Parathyroid adenoma (tissue), 2 donors: Measurements from ENCODE around the gene RIMS1.

Experiments
- H2AFZ ChIP-seq: fragments of 300-600 bp; sonication (generic); one replicate; pipeline ENCODE4 v1.7.0; 2017; ENCODE audit warnings: antibody characterized with exemption, mild to moderate bottlenecking
- H3K27ac ChIP-seq: fragments of 300-600 bp; sonication (generic); one replicate; pipeline ENCODE4 v1.7.0; 2017
- H3K27me3 ChIP-seq: fragments of 300-600 bp; sonication (generic); one replicate; pipeline ENCODE4 v1.7.0; 2017; ENCODE audit warnings: low read length; ENCODE audit not compliant: control insufficient read depth, insufficient read depth
- H3K36me3 ChIP-seq: fragments of 300-600 bp; sonication (generic); one replicate; pipeline ENCODE4 v1.7.0; 2017; ENCODE audit warnings: low read length; ENCODE audit not compliant: control insufficient read depth, insufficient read depth
- H3K4me1 ChIP-seq: fragments of 300-600 bp; sonication (generic); one replicate; pipeline ENCODE4 v1.7.0; 2017; ENCODE audit warnings: control low read depth
- H3K4me2 ChIP-seq: fragments of 300-600 bp; sonication (generic); one replicate; pipeline ENCODE4 v1.7.0; 2017; ENCODE audit warnings: low read length
- H3K4me3 ChIP-seq: fragments of 300-600 bp; sonication (generic); one replicate; pipeline ENCODE4 v1.7.0; 2017; ENCODE audit warnings: low read depth, low read length
- H3K79me2 ChIP-seq: fragments of 300-600 bp; sonication (generic); one replicate; pipeline ENCODE4 v1.7.0; 2017; ENCODE audit warnings: control low read depth
- H3K9ac ChIP-seq: fragments of 300-600 bp; sonication (generic); one replicate; pipeline ENCODE4 v1.7.0; 2017; ENCODE audit warnings: mild to moderate bottlenecking
- H3K9me3 ChIP-seq: fragments of 300-600 bp; sonication (generic); one replicate; pipeline ENCODE4 v1.7.0; 2017; ENCODE audit warnings: low read length; ENCODE audit not compliant: control insufficient read depth
- TF ChIP-seq, protein P1 (sequence below): fragments of 300-600 bp; sonication (generic); IDR thresholded peaks from one replicate; pipeline ENCODE4 v1.7.0; 2017; ENCODE audit warnings: antibody characterized with exemption, mild to moderate bottlenecking
- donor health status: primary hyperparathyroidism.

RIMS1 gene

DNA sequence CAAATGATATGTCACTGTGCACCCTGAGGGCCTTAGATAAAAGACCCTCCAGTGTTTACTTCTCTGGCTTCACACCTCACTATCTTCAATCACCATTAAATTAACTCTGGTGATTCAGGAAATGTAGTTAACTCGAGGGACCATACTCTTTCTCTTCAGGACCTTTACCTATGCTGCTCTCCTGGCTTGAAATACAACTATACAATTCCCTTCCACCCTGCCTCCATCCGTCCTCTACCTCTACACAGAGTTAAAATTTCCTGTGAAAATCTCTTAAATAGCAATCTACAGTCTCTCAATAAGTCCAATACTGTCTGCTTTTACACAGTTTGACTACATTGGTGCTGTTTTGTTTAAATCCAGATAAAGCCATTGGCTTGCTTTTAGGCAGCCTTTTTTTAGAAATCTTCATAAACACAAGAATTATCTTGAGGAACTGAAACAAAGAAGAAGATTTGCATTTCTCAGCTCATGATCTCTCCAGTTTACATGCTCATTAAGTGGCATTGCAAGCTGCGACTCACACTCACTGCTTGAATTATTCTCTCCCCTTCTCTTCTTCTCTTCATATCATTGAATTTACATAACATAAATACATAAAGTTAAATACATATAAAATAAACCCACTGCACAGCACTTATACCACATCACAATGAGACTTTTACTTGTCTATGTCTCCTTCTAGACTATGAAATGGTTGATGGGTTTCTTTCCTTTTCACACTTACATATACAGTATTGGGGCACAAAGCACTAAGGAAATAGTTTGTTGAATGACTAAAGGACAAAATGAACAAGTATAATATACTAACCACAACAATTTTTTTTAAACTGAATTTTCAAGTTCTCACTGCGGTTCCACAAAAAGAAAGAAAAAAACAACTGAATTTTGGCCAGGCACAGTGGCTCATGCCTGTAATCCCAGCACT is 496.5 kb downstream of the RIMS1 start:
- H2AFZ ChIP-seq = no peak overlapping the region
- no peak overlapping the region for H3K4me2 ChIP-seq
- H3K4me3 ChIP-seq = no peak overlapping the region
- H3K36me3 ChIP-seq = no peaks in the 10 kb centered on the region
- H3K79me2 ChIP-seq = no peaks in the 10 kb centered on the region
- H3K27me3 ChIP-seq = no peaks in the 10 kb centered on the region
- no peaks in the 10 kb centered on the region for H3K9me3 ChIP-seq
- TF ChIP-seq, protein P1, sequence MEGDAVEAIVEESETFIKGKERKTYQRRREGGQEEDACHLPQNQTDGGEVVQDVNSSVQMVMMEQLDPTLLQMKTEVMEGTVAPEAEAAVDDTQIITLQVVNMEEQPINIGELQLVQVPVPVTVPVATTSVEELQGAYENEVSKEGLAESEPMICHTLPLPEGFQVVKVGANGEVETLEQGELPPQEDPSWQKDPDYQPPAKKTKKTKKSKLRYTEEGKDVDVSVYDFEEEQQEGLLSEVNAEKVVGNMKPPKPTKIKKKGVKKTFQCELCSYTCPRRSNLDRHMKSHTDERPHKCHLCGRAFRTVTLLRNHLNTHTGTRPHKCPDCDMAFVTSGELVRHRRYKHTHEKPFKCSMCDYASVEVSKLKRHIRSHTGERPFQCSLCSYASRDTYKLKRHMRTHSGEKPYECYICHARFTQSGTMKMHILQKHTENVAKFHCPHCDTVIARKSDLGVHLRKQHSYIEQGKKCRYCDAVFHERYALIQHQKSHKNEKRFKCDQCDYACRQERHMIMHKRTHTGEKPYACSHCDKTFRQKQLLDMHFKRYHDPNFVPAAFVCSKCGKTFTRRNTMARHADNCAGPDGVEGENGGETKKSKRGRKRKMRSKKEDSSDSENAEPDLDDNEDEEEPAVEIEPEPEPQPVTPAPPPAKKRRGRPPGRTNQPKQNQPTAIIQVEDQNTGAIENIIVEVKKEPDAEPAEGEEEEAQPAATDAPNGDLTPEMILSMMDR = no peak
- no peaks in the 10 kb centered on the region for H3K4me1 ChIP-seq
- H3K9ac ChIP-seq = no peak overlapping the region
- H3K27ac ChIP-seq = no peak overlapping the region

DNA sequence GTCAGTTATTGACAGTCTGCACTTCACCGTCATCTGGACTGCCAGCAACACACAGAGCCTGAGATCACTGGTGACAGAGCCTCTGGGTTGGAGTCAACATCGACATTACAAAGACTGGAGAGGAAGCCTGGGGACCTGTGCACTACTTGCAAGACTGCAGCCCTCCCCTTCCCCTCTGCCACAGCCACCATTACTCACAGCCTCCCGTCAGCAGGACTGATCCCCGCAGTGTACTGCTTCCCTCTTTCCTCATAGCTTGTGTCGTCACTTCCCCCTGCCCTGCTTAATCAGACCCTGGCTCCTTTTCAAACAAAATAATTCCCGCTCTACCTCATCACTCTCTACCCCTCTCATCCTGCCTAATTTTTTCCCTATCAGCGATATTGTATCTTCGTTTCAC is 500.0 kb downstream of the RIMS1 start:
- Histone ChIP-seq H3K9me3 (no peaks in the 10 kb centered on the region), H3K9ac (no peak overlapping the region), H3K27ac (no peak overlapping the region), H2AFZ (no peak overlapping the region), H3K4me2 (no peak overlapping the region), H3K4me1 (no peaks in the 10 kb centered on the region), H3K79me2 (no peaks in the 10 kb centered on the region), H3K36me3 (no peaks in the 10 kb centered on the region), H3K4me3 (no peak overlapping the region), H3K27me3 (no peaks in the 10 kb centered on the region)
- TF ChIP-seq, protein P1 = no peak

DNA sequence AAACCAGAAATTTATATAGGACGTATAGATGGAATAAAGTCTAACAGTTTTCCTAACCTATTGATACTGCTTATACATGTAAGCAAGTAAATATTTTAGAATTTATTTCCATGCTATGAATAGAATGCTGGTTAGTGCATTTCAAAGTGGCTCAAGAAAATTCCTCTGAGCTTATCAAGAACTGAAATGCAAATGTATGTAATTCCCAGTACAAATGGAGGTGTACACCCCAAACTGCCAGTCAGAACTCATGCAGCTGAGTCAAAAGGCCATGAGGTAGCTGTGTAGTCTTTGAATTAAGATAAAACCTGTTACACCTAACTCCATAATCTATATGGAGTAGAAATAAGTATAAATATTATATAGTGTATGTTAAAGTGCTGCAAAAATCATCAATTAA is 503.3 kb downstream of the RIMS1 start:
- Histone ChIP-seq H2AFZ (no peak overlapping the region), H3K4me2 (no peak overlapping the region), H3K79me2 (no peaks in the 10 kb centered on the region), H3K9ac (no peak overlapping the region), H3K27ac (no peak overlapping the region), H3K4me3 (no peak overlapping the region), H3K9me3 (no peaks in the 10 kb centered on the region), H3K36me3 (no peaks in the 10 kb centered on the region), H3K27me3 (no peaks in the 10 kb centered on the region), H3K4me1 (no peaks in the 10 kb centered on the region)
- TF ChIP-seq, protein P1 = no peak

DNA sequence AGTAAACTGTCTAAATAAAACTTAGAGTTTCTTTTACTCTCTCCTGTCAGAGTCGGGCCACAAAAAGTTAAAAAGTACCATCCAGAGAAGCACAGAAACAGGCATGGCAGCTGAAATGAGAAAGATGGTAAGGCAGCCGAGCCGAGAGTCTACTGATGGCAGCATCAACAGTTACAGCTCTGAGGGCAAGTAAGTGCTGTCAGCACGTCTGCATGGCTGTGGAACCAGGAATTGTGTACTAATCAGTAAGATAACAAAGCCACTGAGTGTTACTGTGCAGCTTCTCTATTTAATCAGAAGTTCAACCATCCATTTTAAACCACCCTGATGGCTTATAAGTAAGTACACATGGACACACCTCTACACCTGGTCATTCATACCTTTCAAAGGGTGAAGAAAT is 504.2 kb downstream of the RIMS1 start:
- no peaks in the 10 kb centered on the region for H3K27me3 ChIP-seq
- TF ChIP-seq, protein P1 = no peak
- no peak overlapping the region for H3K27ac ChIP-seq
- H3K36me3 ChIP-seq = no peaks in the 10 kb centered on the region
- H3K4me3 ChIP-seq = no peak overlapping the region
- H3K79me2 ChIP-seq = no peaks in the 10 kb centered on the region
- H3K4me1 ChIP-seq = no peaks in the 10 kb centered on the region
- no peak overlapping the region for H3K4me2 ChIP-seq
- no peak overlapping the region for H3K9ac ChIP-seq
- H3K9me3 ChIP-seq = no peaks in the 10 kb centered on the region
- H2AFZ ChIP-seq = no peak overlapping the region

DNA sequence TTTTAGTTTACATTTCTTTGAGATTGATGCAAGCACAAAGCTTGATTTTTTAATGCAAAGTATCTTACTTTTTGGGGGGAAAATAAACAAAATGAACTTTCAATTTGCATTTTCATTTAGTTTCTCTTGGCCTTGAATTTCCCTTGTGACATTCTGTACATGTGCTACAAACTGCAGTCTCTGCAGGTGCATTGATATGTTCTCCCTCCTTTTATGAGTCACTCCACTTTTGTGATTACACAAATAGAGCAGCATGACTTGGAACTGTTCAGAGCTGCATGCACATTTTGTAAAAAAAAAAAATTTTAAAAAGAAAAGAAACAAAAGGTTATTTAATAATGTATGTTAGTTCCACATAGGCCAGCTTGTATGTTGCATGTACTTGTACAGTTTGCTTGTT is 515.5 kb downstream of the RIMS1 start:
- H3K27ac ChIP-seq = no peak overlapping the region
- TF ChIP-seq, protein P1 = no peak

More for the DNA sequence above, 515.5 kb downstream of the RIMS1 start:
- no peak overlapping the region for H3K4me3 ChIP-seq
- H3K9ac ChIP-seq = no peak overlapping the region
- H2AFZ ChIP-seq = no peak overlapping the region
- H3K9me3 ChIP-seq = no peaks in the 10 kb centered on the region
- no peaks in the 10 kb centered on the region for H3K36me3 ChIP-seq
- H3K79me2 ChIP-seq = no peaks in the 10 kb centered on the region
- no peak overlapping the region for H3K4me2 ChIP-seq
- H3K4me1 ChIP-seq = no peaks in the 10 kb centered on the region
- no peaks in the 10 kb centered on the region for H3K27me3 ChIP-seq
